WTC11 (cell line): ENCODE results near the gene SPATA9. TPM values are rescaled to one million over a fixed set of nuclear protein-coding genes. Genes with fewer than 3 reads are reported as not detected.

Experiments
- ATAC-seq: fragments of 200-7000 bp; cut with Tn5 transposase; 2 replicates; pipeline ENCODE4 v1.10.0; 2021; ENCODE audit warnings: mild to moderate bottlenecking, moderate library complexity
- CTCF ChIA-PET: fragments of 300-600 bp; sonication (Branson Sonifier 250); formaldehyde crosslinking; loops from one replicate; lab custom pipeline; 2021; ENCODE audit warnings: antibody characterized with exemption; lab: Charles Lee
- POLR2A ChIA-PET: fragments of 350-600 bp; sonication (Branson Sonifier 250); formaldehyde crosslinking; loops from one replicate; lab custom pipeline; 2021; ENCODE audit warnings: antibody characterized with exemption; lab: Charles Lee
- DNase-seq: peaks from one replicate; pipeline ENCODE4 v3.0.0; 2021; ENCODE audit warnings: low spot score
- H3K27ac Mint-ChIP-seq: 2 replicates; pipeline ENCODE4 v1.8.0; 2021; ENCODE audit warnings: mixed read lengths
- H3K27me3 Mint-ChIP-seq: 2 replicates; pipeline ENCODE4 v1.8.0; 2021; ENCODE audit warnings: low read depth, mild to moderate bottlenecking, moderate library complexity, mixed read lengths
- H3K36me3 Mint-ChIP-seq: 2 replicates; pipeline ENCODE4 v1.8.0; 2021; ENCODE audit warnings: mixed read lengths
- H3K4me1 Mint-ChIP-seq: 2 replicates; pipeline ENCODE4 v1.8.0; 2022; ENCODE audit warnings: mixed read lengths
- H3K4me3 Mint-ChIP-seq: 2 replicates; pipeline ENCODE4 v1.8.0; 2021; ENCODE audit warnings: mild to moderate bottlenecking, moderate library complexity, mixed read lengths
- H3K9me3 Mint-ChIP-seq: 2 replicates; pipeline ENCODE4 v1.8.0; 2021; ENCODE audit warnings: mixed read lengths
- ARID4B ChIP-seq: sonication (generic); formaldehyde crosslinking; IDR thresholded peaks from 2 replicates; pipeline ENCODE4 v1.8.0; 2023; ENCODE audit warnings: missing genetic modification reagents, mild to moderate bottlenecking, borderline replicate concordance
- ATF2 ChIP-seq: sonication (generic); formaldehyde crosslinking; IDR thresholded peaks from 2 replicates; pipeline ENCODE4 v1.8.1; 2022; ENCODE audit warnings: low read depth, missing genetic modification reagents, borderline replicate concordance
- CREB1 ChIP-seq: sonication (generic); formaldehyde crosslinking; IDR thresholded peaks from 2 replicates; pipeline ENCODE4 v1.8.0; 2023; ENCODE audit warnings: mild to moderate bottlenecking, missing genetic modification reagents
- E2F1 ChIP-seq: sonication (generic); formaldehyde crosslinking; IDR thresholded peaks from 2 replicates; pipeline ENCODE4 v1.8.0; 2022; ENCODE audit warnings: mild to moderate bottlenecking, missing genetic modification reagents
- E2F5 ChIP-seq: sonication (generic); formaldehyde crosslinking; IDR thresholded peaks from 2 replicates; pipeline ENCODE4 v1.8.1; 2022; ENCODE audit warnings: mild to moderate bottlenecking, moderate library complexity, missing genetic modification reagents
- EMX1 ChIP-seq: fragments of 250-450 bp; sonication (Bioruptor Pico); IDR thresholded peaks from 2 replicates; pipeline ENCODE4 v1.8.0; 2021; ENCODE audit warnings: mild to moderate bottlenecking
- ESRRA ChIP-seq: sonication (generic); formaldehyde crosslinking; IDR thresholded peaks from 2 replicates; pipeline ENCODE4 v1.8.1; 2022; ENCODE audit warnings: mild to moderate bottlenecking, missing genetic modification reagents, borderline replicate concordance
- MYBL2 ChIP-seq: sonication (generic); formaldehyde crosslinking; IDR thresholded peaks from 2 replicates; pipeline ENCODE4 v1.8.1; 2023; ENCODE audit warnings: mild to moderate bottlenecking, moderate library complexity, missing genetic modification reagents
- NFE2L1 ChIP-seq: sonication (generic); formaldehyde crosslinking; IDR thresholded peaks from 2 replicates; pipeline ENCODE4 v1.8.1; 2023; ENCODE audit warnings: missing genetic modification reagents
- SMAD3 ChIP-seq: sonication (generic); formaldehyde crosslinking; IDR thresholded peaks from 2 replicates; pipeline ENCODE4 v1.8.0; 2022; ENCODE audit warnings: missing genetic modification reagents, mild to moderate bottlenecking, borderline replicate concordance
- SOX15 ChIP-seq: fragments of 250-450 bp; sonication (Bioruptor Pico); IDR thresholded peaks from 2 replicates; pipeline ENCODE4 v1.9.0; 2021; ENCODE audit warnings: mild to moderate bottlenecking
- STAT6 ChIP-seq: sonication (generic); formaldehyde crosslinking; conservative IDR thresholded peaks from 2 replicates; pipeline ENCODE4 v1.8.1; 2023; ENCODE audit warnings: mild to moderate bottlenecking, low read depth, missing genetic modification reagents, moderate library complexity
- TP53 ChIP-seq: sonication (generic); formaldehyde crosslinking; IDR thresholded peaks from 2 replicates; pipeline ENCODE4 v1.8.1; 2023; ENCODE audit warnings: mild to moderate bottlenecking, missing genetic modification reagents
- ZNF219 ChIP-seq: sonication (generic); formaldehyde crosslinking; IDR thresholded peaks from 2 replicates; pipeline ENCODE4 v1.8.0; 2023; ENCODE audit warnings: missing genetic modification reagents, mild to moderate bottlenecking, borderline replicate concordance
- ZNF263 ChIP-seq: sonication (generic); formaldehyde crosslinking; IDR thresholded peaks from 2 replicates; pipeline ENCODE4 v1.8.1; 2022; ENCODE audit warnings: low read depth, mild to moderate bottlenecking, moderate library complexity, missing genetic modification reagents
- ZNF396 ChIP-seq: fragments of 250-450 bp; sonication (Bioruptor Pico); IDR thresholded peaks from 2 replicates; pipeline ENCODE4 v1.8.0; 2021; ENCODE audit warnings: mild to moderate bottlenecking, moderate library complexity, borderline replicate concordance
- ZNF423 ChIP-seq: fragments of 250-450 bp; sonication (Bioruptor Pico); IDR thresholded peaks from 2 replicates; pipeline ENCODE4 v2.1.2; 2022; ENCODE audit warnings: mild to moderate bottlenecking, moderate library complexity
- ZNF671 ChIP-seq: fragments of 250-450 bp; sonication (Bioruptor Pico); IDR thresholded peaks from 2 replicates; pipeline ENCODE4 v1.8.0; 2021; ENCODE audit warnings: mild to moderate bottlenecking
- total RNA-seq: library from RNA; stranded (reverse); gene quantifications from 3 replicates; pipeline ENCODE4 v1.2.3, GENCODE V29; 2021

Gene SPATA9
- total RNA-seq, 1 experiment from 2014 or later, result not detected

GRCh38 chr5:95654196-95654595 is 28.6 kb downstream of the SPATA9 start:
- ATAC-seq, result no peak
- ChIA-PET CTCF (interaction anchor here (1.2 kb wide), 1 partner anchor 10 kb away, joined by 4 read pairs; no protein-coding TSS in a partner anchor), POLR2A (no interaction called here)
- DNase-seq, result no peak
- H3K36me3 Mint-ChIP-seq, result peaks cover 4% of the 10 kb centered on the region; the same call in 1 of the 2 replicates
- TF ChIP-seq MYBL2, result no peak
- no peak for TF ChIP-seq CREB1 (CRISPR knock-in tag)
- TF ChIP-seq TP53, result no peak
- TF ChIP-seq EMX1, result no peak
- no peak for TF ChIP-seq ATF2
- no peak for TF ChIP-seq ZNF423 (CRISPR knock-in tag)
- no peak for TF ChIP-seq ESRRA (CRISPR knock-in tag)
- no peak for TF ChIP-seq ZNF671 (CRISPR knock-in tag)
- no peak for TF ChIP-seq ZNF263 (CRISPR knock-in tag)
- TF ChIP-seq E2F5 (CRISPR knock-in tag), result no peak
- no peak for TF ChIP-seq SOX15
- no peak for TF ChIP-seq E2F1 (CRISPR knock-in tag)
- TF ChIP-seq ARID4B (CRISPR knock-in tag), result no peak
- no peak for TF ChIP-seq SMAD3
- no peak for TF ChIP-seq STAT6 (CRISPR knock-in tag)
- no peak for TF ChIP-seq NFE2L1 (CRISPR knock-in tag)
- no peak for TF ChIP-seq ZNF396
- TF ChIP-seq ZNF219, result no peak
- H3K27me3 Mint-ChIP-seq, result no peaks in the 10 kb centered on the region
- no peak overlapping the region for H3K4me3 Mint-ChIP-seq
- H3K4me1 Mint-ChIP-seq, result no peaks in the 10 kb centered on the region
- H3K27ac Mint-ChIP-seq, result no peak overlapping the region
- no peaks in the 10 kb centered on the region for H3K9me3 Mint-ChIP-seq
